ENCODE measurements around the gene NME3.

DNA sequence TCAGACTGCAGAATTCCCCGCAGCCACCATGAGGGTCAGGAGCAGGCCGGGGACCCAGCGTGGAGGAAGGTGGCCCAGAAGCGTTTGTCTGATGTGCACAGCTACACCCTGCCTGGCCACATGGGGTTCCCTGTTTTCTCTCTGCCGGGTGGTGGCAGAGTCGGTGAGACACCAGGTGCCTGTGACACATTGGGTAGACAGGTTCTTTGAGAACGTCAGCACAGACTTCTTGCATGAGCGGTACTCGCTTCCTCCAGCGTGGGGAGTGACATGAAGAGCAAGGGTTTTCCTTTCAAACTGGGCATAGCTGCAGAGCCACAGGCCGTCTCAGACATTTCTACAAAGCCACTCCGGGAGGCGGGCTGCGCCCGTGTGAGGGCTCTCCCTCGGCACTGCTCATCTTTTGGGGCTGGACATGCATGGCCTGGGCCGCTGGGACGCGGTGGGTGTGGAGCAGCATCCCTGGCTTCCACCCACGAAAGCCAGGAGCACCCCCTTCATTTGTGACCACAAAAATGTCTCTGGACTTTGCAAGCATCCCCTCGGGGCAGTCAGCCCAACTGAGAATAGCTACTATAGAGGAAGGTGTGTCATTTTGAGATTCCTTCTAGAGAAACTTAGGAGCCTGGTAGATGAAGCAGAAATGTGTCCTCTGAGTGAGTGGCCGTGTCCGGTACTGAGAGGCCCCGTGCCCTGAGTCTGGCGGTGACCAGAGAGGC lies 26.0 kb downstream of the NME3 start:
- TF ChIP-seq, protein P1, sequence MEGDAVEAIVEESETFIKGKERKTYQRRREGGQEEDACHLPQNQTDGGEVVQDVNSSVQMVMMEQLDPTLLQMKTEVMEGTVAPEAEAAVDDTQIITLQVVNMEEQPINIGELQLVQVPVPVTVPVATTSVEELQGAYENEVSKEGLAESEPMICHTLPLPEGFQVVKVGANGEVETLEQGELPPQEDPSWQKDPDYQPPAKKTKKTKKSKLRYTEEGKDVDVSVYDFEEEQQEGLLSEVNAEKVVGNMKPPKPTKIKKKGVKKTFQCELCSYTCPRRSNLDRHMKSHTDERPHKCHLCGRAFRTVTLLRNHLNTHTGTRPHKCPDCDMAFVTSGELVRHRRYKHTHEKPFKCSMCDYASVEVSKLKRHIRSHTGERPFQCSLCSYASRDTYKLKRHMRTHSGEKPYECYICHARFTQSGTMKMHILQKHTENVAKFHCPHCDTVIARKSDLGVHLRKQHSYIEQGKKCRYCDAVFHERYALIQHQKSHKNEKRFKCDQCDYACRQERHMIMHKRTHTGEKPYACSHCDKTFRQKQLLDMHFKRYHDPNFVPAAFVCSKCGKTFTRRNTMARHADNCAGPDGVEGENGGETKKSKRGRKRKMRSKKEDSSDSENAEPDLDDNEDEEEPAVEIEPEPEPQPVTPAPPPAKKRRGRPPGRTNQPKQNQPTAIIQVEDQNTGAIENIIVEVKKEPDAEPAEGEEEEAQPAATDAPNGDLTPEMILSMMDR (IDR thresholded peaks at IDR 0.05) = no peak
- TF ChIP-seq POLR2A (IDR thresholded peaks at IDR 0.05) = no peak

Data from testis (tissue), 2 donors.